HG03571 (cell line): Measurements from ENCODE around the gene KDM4C.

Experiments
- ATAC-seq: cut with Tn5 transposase; IDR thresholded peaks from one replicate; pipeline ENCODE4 v1.9.1; 2021; ENCODE audit not compliant: unreplicated experiment

The KDM4C gene

GRCh38 chr9:6852243-6852963, 94.6 kb downstream of the KDM4C start:
- no peak for ATAC-seq

- no peak for ATAC-seq
These were observed 98.1 kb downstream of the KDM4C start for GRCh38 chr9:6855860-6856259.

DNA sequence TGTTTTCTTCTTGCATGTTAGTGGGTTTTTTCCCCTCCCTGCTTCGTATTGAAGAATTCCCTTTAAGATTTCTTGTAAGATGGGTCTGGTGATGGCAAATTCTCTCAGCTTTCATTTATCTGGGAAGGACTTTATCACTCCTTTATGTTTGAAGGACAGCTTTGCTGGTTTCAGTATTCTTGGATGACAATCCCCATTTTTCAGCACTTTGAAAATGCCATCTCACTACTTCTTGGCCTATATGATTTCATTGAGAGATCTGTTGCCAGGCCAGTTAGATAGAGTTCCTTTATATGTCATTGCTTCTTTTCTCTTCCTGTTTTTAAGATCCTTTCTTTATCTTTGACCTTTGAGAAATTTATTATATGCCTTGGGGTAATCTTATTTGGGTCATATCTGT, 106.3 kb downstream of the KDM4C start:
- ATAC-seq = no peak

DNA sequence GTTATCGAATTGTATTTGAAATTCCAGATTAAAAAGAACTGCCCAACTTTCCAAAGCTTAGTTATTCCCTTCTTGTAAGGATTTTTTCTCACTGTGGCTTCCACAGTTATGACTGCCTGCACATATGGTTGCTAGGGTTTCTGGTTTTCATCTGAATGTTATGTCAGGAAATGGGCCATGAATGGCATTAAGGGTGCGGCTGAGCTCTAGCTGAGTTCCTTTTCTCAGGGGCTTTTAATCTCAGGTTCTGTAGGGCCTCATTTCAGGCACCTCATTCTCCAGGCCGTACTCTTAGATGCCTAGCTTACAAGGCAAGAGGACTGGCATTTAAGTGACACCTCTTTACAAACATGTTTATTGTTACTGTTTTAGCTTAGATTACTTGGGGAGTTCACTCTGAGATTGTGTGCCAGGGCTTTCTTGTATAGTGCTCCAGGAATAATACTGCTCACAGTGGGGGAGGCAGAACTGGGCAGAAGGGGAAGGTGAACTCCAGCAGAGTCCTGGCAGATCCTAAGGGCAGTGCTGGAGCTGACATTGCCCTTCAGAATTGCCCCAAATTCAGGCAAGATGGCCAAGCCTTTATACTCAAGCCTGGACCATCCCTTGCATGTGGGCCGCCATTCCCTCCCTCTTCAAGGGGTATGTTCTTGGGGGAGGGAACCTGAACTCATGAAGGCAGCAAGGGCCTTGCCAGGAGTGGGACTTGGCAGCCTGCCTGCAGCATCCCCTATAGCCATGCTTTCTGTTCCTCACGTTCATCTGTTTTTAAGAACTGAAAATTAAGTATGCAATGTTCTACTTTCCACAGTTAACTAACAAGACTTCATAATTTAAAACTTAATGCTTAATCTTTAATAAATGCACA, 111.5 kb downstream of the KDM4C start:
- no peak for ATAC-seq

DNA sequence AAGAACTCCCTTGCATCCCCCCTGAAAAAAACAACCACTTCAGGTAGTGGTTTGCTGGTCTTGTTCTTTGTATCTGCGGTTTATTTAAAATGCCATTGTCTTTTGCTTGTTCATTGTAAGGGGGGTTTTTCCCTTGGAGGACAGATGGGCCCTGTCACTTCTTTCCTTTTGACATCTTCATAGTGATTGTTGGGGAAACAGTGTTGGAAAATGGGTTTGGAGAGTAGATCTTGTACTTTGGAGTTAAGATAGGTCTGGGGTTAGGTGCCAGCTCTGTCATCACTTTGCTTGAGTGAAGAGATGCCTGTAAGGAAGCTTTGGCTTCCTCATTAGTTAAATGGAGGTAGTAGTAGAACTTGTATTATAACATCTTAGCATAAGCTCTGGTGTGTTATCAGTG, 112.4 kb downstream of the KDM4C start:
- ATAC-seq = no peak

- no peak for ATAC-seq
These were observed 113.1 kb downstream of the KDM4C start for GRCh38 chr9:6870650-6871477.

DNA sequence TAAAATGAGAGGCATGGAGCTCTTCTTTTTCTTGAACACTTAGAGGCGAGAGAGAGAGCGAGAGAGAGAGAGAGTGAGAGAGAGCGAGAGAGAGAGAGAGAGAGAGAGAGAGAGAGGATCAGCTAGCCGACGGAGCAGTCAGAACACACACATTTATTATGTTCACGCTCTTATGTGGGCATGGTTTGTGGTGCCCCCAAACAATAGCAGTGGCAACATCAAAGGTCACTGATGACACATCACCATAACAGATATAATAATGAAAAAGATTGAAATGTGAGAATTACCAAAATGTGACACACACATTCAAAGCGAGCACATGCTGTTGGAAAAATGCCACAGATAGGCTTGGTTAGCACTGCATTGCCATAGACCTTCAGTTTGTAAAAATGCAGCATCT, 116.1 kb downstream of the KDM4C start:
- no peak for ATAC-seq

DNA sequence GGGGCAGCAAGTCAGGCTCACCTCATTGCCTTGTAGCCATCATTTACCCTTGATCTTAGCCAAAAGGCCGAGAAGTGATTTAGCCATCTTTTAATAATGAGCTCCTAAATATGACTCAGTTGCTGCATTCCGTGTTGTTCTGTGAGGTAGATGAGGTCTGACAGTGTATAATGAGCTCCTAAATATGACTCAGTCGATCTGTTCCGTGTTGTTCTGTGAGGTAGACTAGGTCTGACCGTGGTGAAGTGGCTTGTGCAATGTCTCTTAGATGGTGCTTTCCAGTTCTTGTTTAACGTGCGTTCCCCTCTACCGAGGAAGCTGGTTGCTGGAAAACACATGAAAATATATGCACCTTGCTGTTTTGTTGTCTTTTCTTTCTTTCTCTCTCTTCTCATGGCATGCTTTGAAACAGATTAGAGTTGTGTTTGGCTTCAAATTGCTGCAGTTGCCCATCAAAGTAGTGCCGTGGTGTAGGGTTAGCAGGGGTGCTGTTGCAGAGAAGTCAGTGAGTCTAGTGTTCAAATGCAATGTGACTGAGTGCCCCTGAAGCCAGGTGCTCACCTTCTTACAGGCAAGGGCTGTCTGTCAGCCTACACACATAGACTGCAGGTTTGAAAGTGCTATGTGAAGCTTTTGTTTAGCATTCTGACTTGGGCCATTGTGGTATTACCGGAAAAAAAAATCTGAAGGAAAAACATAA, 118.6 kb downstream of the KDM4C start:
- no peak for ATAC-seq

GRCh38 chr9:6877671-6878161, 119.9 kb downstream of the KDM4C start:
- no peak for ATAC-seq

- no peak for ATAC-seq
These were observed 122.9 kb downstream of the KDM4C start for GRCh38 chr9:6880626-6881025.

- no peak for ATAC-seq
These were observed 126.3 kb downstream of the KDM4C start for GRCh38 chr9:6884101-6884500.

GRCh38 chr9:6884990-6885389, 127.2 kb downstream of the KDM4C start:
- ATAC-seq = no peak

DNA sequence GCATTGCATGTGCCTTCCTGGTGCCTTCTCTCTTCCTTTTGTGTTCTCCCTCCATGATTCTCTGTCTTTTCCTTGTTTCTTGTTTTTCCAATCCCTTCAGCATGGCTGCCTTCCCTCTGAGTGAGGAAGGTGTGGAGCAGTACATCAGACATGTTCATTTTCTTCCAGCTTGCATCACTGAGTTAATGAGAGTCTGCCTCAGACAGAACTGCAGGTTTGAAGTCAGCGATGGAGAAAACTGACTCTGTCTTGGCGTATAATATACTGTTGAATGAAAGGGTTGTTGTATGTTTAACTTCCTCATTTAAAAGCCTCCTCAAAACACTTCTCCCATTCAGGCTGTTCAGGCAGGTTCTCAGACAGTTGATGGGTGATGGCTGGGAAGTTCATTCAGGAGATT, 129.3 kb downstream of the KDM4C start:
- ATAC-seq = no peak

DNA sequence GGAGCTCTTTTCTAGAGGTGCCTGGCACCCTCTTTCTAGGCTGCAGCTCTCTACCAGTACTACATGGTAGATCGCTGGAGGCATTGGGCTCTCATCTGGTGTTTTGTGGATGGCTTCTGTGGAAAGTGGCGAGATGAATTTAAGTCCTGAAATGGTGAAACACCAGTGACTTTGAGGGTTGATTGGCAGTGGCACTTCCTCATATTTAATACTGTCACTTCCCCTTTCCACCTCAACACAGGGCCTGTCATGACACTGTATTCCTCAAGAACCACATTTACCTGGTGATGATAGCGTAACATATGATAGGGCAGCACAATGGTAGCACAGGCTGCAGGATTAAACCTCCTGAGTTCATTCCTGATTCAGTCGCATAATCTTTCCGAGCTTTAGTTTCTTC, 132.1 kb downstream of the KDM4C start:
- ATAC-seq = no peak

- ATAC-seq = peak; percentile 30
These were observed 135.8 kb downstream of the KDM4C start for GRCh38 chr9:6893350-6894131.

GRCh38 chr9:6894135-6894534, 136.4 kb downstream of the KDM4C start:
- peak; percentile 92 for ATAC-seq

DNA sequence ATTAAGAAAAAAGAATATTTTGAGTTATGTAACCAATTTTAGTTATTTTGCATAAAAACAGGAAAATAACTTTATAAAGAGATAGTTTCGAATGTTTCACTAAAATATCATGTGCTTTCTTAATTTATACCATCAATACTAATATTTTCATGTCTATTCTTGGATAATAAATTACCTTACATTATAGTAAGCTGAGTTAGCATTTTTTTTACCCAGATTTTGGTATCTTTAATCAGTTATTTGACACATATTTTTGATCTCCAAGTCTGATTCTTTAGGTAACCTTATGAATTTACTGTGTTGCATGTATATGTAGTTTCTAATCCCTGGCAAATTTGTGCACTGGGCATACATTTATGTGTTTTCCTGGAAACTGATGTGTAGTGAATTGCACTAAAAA, 138.0 kb downstream of the KDM4C start:
- ATAC-seq = no peak

- no peak for ATAC-seq
These were observed 138.8 kb downstream of the KDM4C start for GRCh38 chr9:6896562-6896961.

DNA sequence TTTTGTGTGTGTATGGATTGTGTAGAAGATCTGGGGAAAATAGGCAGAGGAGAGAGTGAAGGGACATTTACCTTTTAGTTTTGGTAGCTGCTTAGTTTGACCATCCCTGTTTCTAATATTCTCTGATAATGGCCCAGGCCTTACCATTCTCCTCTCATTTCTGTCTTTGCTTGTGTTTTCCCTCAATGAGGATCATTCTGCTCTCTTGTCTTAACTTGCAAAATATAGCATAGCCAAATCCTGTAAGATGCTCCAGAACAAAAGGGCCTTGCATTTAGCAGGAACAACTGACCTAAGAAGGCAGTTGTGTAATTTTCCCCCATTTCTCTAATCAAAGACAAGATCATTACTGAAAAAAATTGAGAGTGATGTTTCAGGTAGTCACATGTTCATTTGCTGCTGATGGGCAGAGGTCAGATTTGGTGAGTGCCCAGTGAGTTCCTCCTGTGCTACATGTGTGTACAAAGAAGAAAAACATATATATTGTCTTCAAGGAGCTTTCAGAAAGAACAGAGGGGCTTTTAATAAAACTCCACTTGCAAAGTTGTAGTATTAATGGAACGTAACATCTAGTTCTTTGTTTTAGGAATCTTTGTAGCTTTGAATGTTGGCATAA, 139.5 kb downstream of the KDM4C start:
- ATAC-seq = no peak

- no peak for ATAC-seq
These were observed 140.1 kb downstream of the KDM4C start for GRCh38 chr9:6897898-6898302.
